ENCODE results near the gene ADORA2A. TPM values are rescaled to one million over a fixed set of nuclear protein-coding genes. Genes with fewer than 3 reads are reported as not detected.

ADORA2A gene
- polyA plus RNA-seq, 1 donor (not counting 4 experiments of a cell fraction or from before 2014, with no cell fraction given) = 0.20 TPM

DNA sequence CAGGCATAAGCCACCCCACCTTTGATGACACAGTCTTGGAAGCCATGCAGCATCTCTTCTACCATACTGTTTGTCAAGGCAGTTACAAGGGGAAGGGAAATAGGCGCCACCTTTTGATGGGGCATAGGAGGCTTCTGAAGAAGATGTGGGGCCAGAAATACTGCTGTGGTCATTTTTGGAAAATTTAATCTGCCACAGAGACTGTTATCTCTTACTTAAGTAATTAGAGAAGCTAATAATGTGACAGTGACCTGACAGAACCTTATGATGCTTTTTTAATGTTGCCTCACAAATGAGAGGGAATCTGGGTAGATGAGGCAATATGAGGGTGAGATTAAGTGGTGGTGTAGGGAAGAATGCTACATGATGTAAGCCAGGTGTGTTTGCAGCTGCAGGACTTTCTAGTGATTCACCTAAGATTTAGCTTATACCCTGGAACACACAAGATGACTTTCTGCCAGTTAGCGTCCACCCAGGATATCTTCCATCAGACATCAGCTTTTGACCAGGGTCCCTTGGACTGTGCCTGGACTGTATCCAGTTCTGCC, 34.3 kb upstream of the ADORA2A start:
- Histone ChIP-seq H4K20me1 (ENCODE audit: control insufficient read depth, extremely low read depth, insufficient read depth, low read length) (no peaks in the 10 kb centered on the region), H3K4me1 (ENCODE audit: control insufficient read depth, extremely low read depth, insufficient read depth, low read length) (peaks cover 12% of the 10 kb centered on the region), H3K27ac (ENCODE audit: control insufficient read depth, insufficient read depth, low read length) (no peak overlapping the region), H3K79me2 (ENCODE audit: control insufficient read depth, insufficient read depth, low read length) (no peaks in the 10 kb centered on the region), H3K27me3 (ENCODE audit: control insufficient read depth, extremely low read depth, insufficient read depth, low read length) (no peaks in the 10 kb centered on the region), H3K4me2 (ENCODE audit: control insufficient read depth, extremely low read depth, insufficient read depth, low read depth, low read length) (no peak overlapping the region), H3K9me1 (ENCODE audit: control insufficient read depth, extremely low read depth, insufficient read depth, low read length) (no peaks in the 10 kb centered on the region), H3K9ac (ENCODE audit: control insufficient read depth, extremely low read depth, insufficient read depth, low read length) (no peak overlapping the region), H2AFZ (ENCODE audit: control insufficient read depth, low read length) (no peak overlapping the region), H3K4me3 (ENCODE audit: control insufficient read depth in 2 of 3, extremely low read depth in 1 of 3, insufficient read depth in 2 of 3, low read depth in 1 of 3, low read length in 3 of 3) (no peak overlapping the region), H3K36me3 (ENCODE audit: control insufficient read depth in 2 of 2, extremely low read depth in 1 of 2, insufficient read depth in 2 of 2, low read length in 2 of 2) (peaks cover 2 to 7% of the 10 kb centered on the region in 2 experiments), H3K9me3 (ENCODE audit: control insufficient read depth, low read depth, low read length) (no peaks in the 10 kb centered on the region)
- no peak for TF ChIP-seq EZH2 (IDR thresholded peaks at IDR 0.05; ENCODE audit: low read length)
- no peak for TF ChIP-seq CTCF (optimal IDR thresholded peaks at IDR 0.05 in 1 of 3, IDR thresholded peaks at IDR 0.05 in 1 of 3, conservative IDR thresholded peaks at IDR 0.05 in 1 of 3; ENCODE audit: extremely low read depth in 1 of 3, insufficient read depth in 2 of 3, low read length in 3 of 3)
- DNase-seq (ENCODE audit: low read depth, low spot score) (no peak), FAIRE-seq (no peak)
- dilution Hi-C loops (cut with MboI; ENCODE audit: extremely low pct_ligation_motif_present, low sequenced_read_pairs) = no loop called here

DNA sequence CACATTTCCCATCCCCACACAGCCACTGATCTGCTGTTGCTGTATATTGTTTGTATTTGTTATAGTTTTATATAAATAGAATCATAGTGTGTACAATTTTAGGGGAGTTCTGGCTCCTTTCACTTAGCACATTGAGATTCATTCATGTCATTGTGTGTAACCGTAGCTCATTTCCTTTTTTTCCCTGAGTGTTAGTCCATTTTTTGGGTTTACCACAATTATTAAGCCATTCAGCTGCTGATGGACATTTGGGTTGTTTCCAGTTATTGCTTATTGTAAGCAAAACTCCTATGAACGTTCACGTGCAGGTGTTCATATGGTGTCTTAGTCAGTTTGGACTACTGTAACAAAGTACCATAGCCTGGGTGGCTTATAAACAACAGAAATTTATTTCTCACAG, 33.6 kb upstream of the ADORA2A start:
- Histone ChIP-seq H3K4me1 (ENCODE audit: control insufficient read depth, extremely low read depth, insufficient read depth, low read length) (peaks cover 12% of the 10 kb centered on the region), H4K20me1 (ENCODE audit: control insufficient read depth, extremely low read depth, insufficient read depth, low read length) (no peaks in the 10 kb centered on the region), H3K9me1 (ENCODE audit: control insufficient read depth, extremely low read depth, insufficient read depth, low read length) (no peaks in the 10 kb centered on the region), H3K79me2 (ENCODE audit: control insufficient read depth, insufficient read depth, low read length) (no peaks in the 10 kb centered on the region), H3K36me3 (ENCODE audit: control insufficient read depth in 2 of 2, extremely low read depth in 1 of 2, insufficient read depth in 2 of 2, low read length in 2 of 2) (peaks cover 4 to 13% of the 10 kb centered on the region in 2 experiments), H3K9ac (ENCODE audit: control insufficient read depth, extremely low read depth, insufficient read depth, low read length) (no peak overlapping the region), H3K27me3 (ENCODE audit: control insufficient read depth, extremely low read depth, insufficient read depth, low read length) (no peaks in the 10 kb centered on the region), H3K9me3 (ENCODE audit: control insufficient read depth, low read depth, low read length) (no peaks in the 10 kb centered on the region), H3K27ac (ENCODE audit: control insufficient read depth, insufficient read depth, low read length) (no peak overlapping the region), H3K4me3 (ENCODE audit: control insufficient read depth in 2 of 3, extremely low read depth in 1 of 3, insufficient read depth in 2 of 3, low read depth in 1 of 3, low read length in 3 of 3) (no peak overlapping the region), H3K4me2 (ENCODE audit: control insufficient read depth, extremely low read depth, insufficient read depth, low read depth, low read length) (no peak overlapping the region), H2AFZ (ENCODE audit: control insufficient read depth, low read length) (no peak overlapping the region)
- TF ChIP-seq CTCF (optimal IDR thresholded peaks at IDR 0.05 in 1 of 3, IDR thresholded peaks at IDR 0.05 in 1 of 3, conservative IDR thresholded peaks at IDR 0.05 in 1 of 3; ENCODE audit: extremely low read depth in 1 of 3, insufficient read depth in 2 of 3, low read length in 3 of 3) (no peak), EZH2 (IDR thresholded peaks at IDR 0.05; ENCODE audit: low read length) (no peak)
- no peak for FAIRE-seq
- no peak for DNase-seq (ENCODE audit: low read depth, low spot score)
- dilution Hi-C loops (cut with MboI; ENCODE audit: extremely low pct_ligation_motif_present, low sequenced_read_pairs) = no loop called here
